Fibroblast of lung (primary cell): ENCODE data around the gene CDH15. TPM values are rescaled to one million over a fixed set of nuclear protein-coding genes. Genes with fewer than 3 reads are reported as not detected.

Experiments
- DNase-seq, 2 donors: peaks; one replicate each; pipeline versions ENCODE4 v3.0.0 to v3.0.0-alpha.2; 2010; ENCODE audit warnings: low read depth in 2 of 2
- H2AFZ ChIP-seq: 2 replicates; pipeline ENCODE4 v1.5.1; 2012; ENCODE audit warnings: low read length, control low read depth, inconsistent platforms
- H3K27ac ChIP-seq: 2 replicates; pipeline ENCODE4 v1.5.1; 2011; ENCODE audit warnings: low read length, control low read depth; ENCODE audit not compliant: insufficient read depth
- H3K27me3 ChIP-seq: 2 replicates; pipeline ENCODE4 v1.5.1; 2011; ENCODE audit warnings: mild to moderate bottlenecking, low read length; ENCODE audit not compliant: control insufficient read depth, insufficient read depth
- H3K36me3 ChIP-seq: 2 replicates; pipeline ENCODE4 v1.5.1; 2011; ENCODE audit warnings: low read length; ENCODE audit not compliant: control insufficient read depth, insufficient read depth
- H3K4me1 ChIP-seq: 2 replicates; pipeline ENCODE4 v1.5.1; 2011; ENCODE audit warnings: low read length; ENCODE audit not compliant: control insufficient read depth, insufficient read depth; ENCODE audit errors: extremely low read depth
- H3K4me2 ChIP-seq: 2 replicates; pipeline ENCODE4 v1.5.1; 2011; ENCODE audit warnings: low read length, control low read depth; ENCODE audit not compliant: insufficient read depth; ENCODE audit errors: extremely low read depth
- H3K4me3 ChIP-seq, 4 experiments: fragments of 200-600 bp in 1 of 4; sonication (generic) in 1 of 4; replicated peaks in 1 of 4; 2 replicates each; pipeline ENCODE4 v1.5.1; 2011 to 2016; ENCODE audit warnings: low read length in 4 of 4, low read depth in 3 of 4, mild to moderate bottlenecking in 3 of 4, control low read depth in 2 of 4, inconsistent platforms in 1 of 4, mixed read lengths in 1 of 4; ENCODE audit not compliant: insufficient read depth in 1 of 4; ENCODE audit errors: control extremely low read depth in 1 of 4
- H3K79me2 ChIP-seq: 2 replicates; pipeline ENCODE4 v1.5.1; 2012; ENCODE audit warnings: mild to moderate bottlenecking, low read length, inconsistent platforms; ENCODE audit not compliant: control insufficient read depth, insufficient read depth
- H3K9ac ChIP-seq: 2 replicates; pipeline ENCODE4 v1.5.1; 2011; ENCODE audit warnings: mild to moderate bottlenecking, low read length, control low read depth; ENCODE audit not compliant: insufficient read depth
- H3K9me3 ChIP-seq: 2 replicates; pipeline ENCODE4 v1.5.1; 2012; ENCODE audit warnings: low read depth, low read length; ENCODE audit not compliant: control insufficient read depth, insufficient read depth
- H4K20me1 ChIP-seq: 2 replicates; pipeline ENCODE4 v1.5.1; 2011; ENCODE audit warnings: low read length; ENCODE audit not compliant: control insufficient read depth, insufficient read depth; ENCODE audit errors: extremely low read depth
- CTCF ChIP-seq, 2 donors: IDR thresholded peaks in 1 of 2; conservative IDR thresholded peaks in 1 of 2; 1 replicate in 1 of 2; 2 replicates in 1 of 2; pipeline ENCODE4 v1.5.1; 2011 to 2012; ENCODE audit warnings: low read length in 2 of 2, control low read depth in 1 of 2, inconsistent platforms in 1 of 2, low read depth in 1 of 2, mild to moderate bottlenecking in 1 of 2
- EZH2 ChIP-seq: IDR thresholded peaks from 2 replicates; pipeline ENCODE4 v1.5.1; 2012; ENCODE audit warnings: low read length, control low read depth, mild to moderate bottlenecking; ENCODE audit errors: missing control alignments
- polyA plus RNA-seq, 2 donors: library from polyadenylated mRNA; depleted of rRNA in 1 of 2; stranded (reverse) in 1 of 2; unstranded in 1 of 2; fragments of >200 nt; gene quantifications; 2 replicates each; pipeline ENCODE4 v1.2.1, GENCODE V29; 2011 to 2012; ENCODE audit warnings: missing spikeins in 1 of 2
- total RNA-seq: library from RNA; depleted of rRNA; stranded (reverse); fragments of >200 nt; gene quantifications from 2 replicates; pipeline ENCODE4 v1.2.1, GENCODE V29; 2014

CDH15 gene
- total and polyA plus RNA-seq, 2 donors (not counting 1 experiment from before 2014, with no cell fraction given): 0.10 to 0.99 TPM

GRCh38 chr16:89210904-89211515, 39.5 kb downstream of the CDH15 start:
- no peak for DNase-seq
- Histone ChIP-seq H3K27ac (no peak overlapping the region), H4K20me1 (no peaks in the 10 kb centered on the region), H3K79me2 (no peaks in the 10 kb centered on the region), H3K9me3 (no peaks in the 10 kb centered on the region), H3K4me1 (peaks cover 7% of the 10 kb centered on the region), H3K36me3 (no peaks in the 10 kb centered on the region), H3K27me3 (no peaks in the 10 kb centered on the region), H3K4me2 (no peak overlapping the region), H2AFZ (no peak overlapping the region), H3K9ac (no peak overlapping the region), H3K4me3 (no peak overlapping the region)
- TF ChIP-seq CTCF (conservative IDR thresholded peaks at IDR 0.05 in 1 of 2, IDR thresholded peaks at IDR 0.05 in 1 of 2; ENCODE audit: low read depth in 1 of 2, low read length in 2 of 2) (no peak), EZH2 (no peak)

- Histone ChIP-seq H3K9ac (peak overlapping the region; percentile 86), H4K20me1 (no peaks in the 10 kb centered on the region), H3K79me2 (peaks cover 13% of the 10 kb centered on the region), H3K9me3 (no peaks in the 10 kb centered on the region), H3K36me3 (peaks cover 3% of the 10 kb centered on the region), H3K27ac (peak overlapping the region; percentile 91), H3K4me2 (peak overlapping the region; percentile 95), H3K4me1 (peaks cover 2% of the 10 kb centered on the region), H3K27me3 (no peaks in the 10 kb centered on the region), H2AFZ (no peak overlapping the region), H3K4me3 (peak overlapping the region; percentile 62 to 91 (median 84))
- peak; percentile 70 to 81 for DNase-seq
- TF ChIP-seq EZH2 (no peak), CTCF (conservative IDR thresholded peaks at IDR 0.05 in 1 of 2, IDR thresholded peaks at IDR 0.05 in 1 of 2; ENCODE audit: low read depth in 1 of 2, low read length in 2 of 2) (peak; percentile 58 to 67)
These were observed 45.0 kb downstream of the CDH15 start for GRCh38 chr16:89216315-89217137.

- DNase-seq: no peak
- H3K9me3 ChIP-seq: no peaks in the 10 kb centered on the region
- peaks cover 13% of the 10 kb centered on the region for H3K79me2 ChIP-seq
- H3K9ac ChIP-seq: peak overlapping the region; percentile 86
- H3K27ac ChIP-seq: peak overlapping the region; percentile 91
- H3K36me3 ChIP-seq: peaks cover 3% of the 10 kb centered on the region
- peak overlapping the region; percentile 62 to 91 (median 84) for H3K4me3 ChIP-seq
- peaks cover 2% of the 10 kb centered on the region for H3K4me1 ChIP-seq
- peak overlapping the region; percentile 95 for H3K4me2 ChIP-seq
- TF ChIP-seq CTCF (conservative IDR thresholded peaks at IDR 0.05 in 1 of 2, IDR thresholded peaks at IDR 0.05 in 1 of 2; ENCODE audit: low read depth in 1 of 2, low read length in 2 of 2) (no peak), EZH2 (no peak)
- H3K27me3 ChIP-seq: no peaks in the 10 kb centered on the region
- H4K20me1 ChIP-seq: no peaks in the 10 kb centered on the region
- peak overlapping the region; percentile 63 for H2AFZ ChIP-seq
These were observed 45.5 kb downstream of the CDH15 start for GRCh38 chr16:89217138-89217387.
